ENCODE measurements around the gene NOC4L.

The NOC4L gene

GRCh38 chr12:132137483-132138125, 6.7 kb upstream of the NOC4L start:
- Histone ChIP-seq H4K20me1 (ENCODE audit: insufficient read depth, low read length) (no peaks in the 10 kb centered on the region), H3K27me3 (ENCODE audit: insufficient read depth, low read length) (no peaks in the 10 kb centered on the region), H3K4me1 (ENCODE audit: insufficient read depth, low read length, severe bottlenecking) (peaks cover 2% of the 10 kb centered on the region), H3K27ac (ENCODE audit: low read depth, low read length, poor library complexity, severe bottlenecking) (no peak overlapping the region), H3K9me3 (ENCODE audit: low read length) (no peaks in the 10 kb centered on the region), H3K36me3 (ENCODE audit: insufficient read depth, low read length) (peaks cover 44% of the 10 kb centered on the region), H3K4me2 (ENCODE audit: low read length) (no peak overlapping the region), H3F3A (ENCODE audit: insufficient read depth, low read length) (peaks cover 3% of the 10 kb centered on the region; the same call in 1 of the 2 replicates), H2AFZ (ENCODE audit: low read length) (no peak overlapping the region), H3K4me3 (ENCODE audit: low read depth, low read length, poor library complexity, severe bottlenecking) (no peak overlapping the region), H3K9ac (ENCODE audit: low read length) (no peak overlapping the region), H3K9me2 (ENCODE audit: low read depth, low read length) (no peaks in the 10 kb centered on the region), H3K79me2 (ENCODE audit: insufficient read depth, low read length) (peaks cover 2% of the 10 kb centered on the region; the same call in 1 of the 2 replicates)
- no peak for TF ChIP-seq EZH2 (IDR thresholded peaks at IDR 0.05; ENCODE audit: borderline replicate concordance, low read length)
- no peak for TF ChIP-seq CTCF (IDR thresholded peaks at IDR 0.05; ENCODE audit: low read length)

- Histone ChIP-seq H3K27me3 (ENCODE audit: insufficient read depth, low read length) (no peaks in the 10 kb centered on the region), H4K20me1 (ENCODE audit: insufficient read depth, low read length) (no peaks in the 10 kb centered on the region), H3K9me3 (ENCODE audit: low read length) (no peaks in the 10 kb centered on the region), H3K4me3 (ENCODE audit: low read depth, low read length, poor library complexity, severe bottlenecking) (no peak overlapping the region), H2AFZ (ENCODE audit: low read length) (no peak overlapping the region), H3K36me3 (ENCODE audit: insufficient read depth, low read length) (peaks cover 46% of the 10 kb centered on the region), H3K4me1 (ENCODE audit: insufficient read depth, low read length, severe bottlenecking) (peaks cover 11% of the 10 kb centered on the region), H3K4me2 (ENCODE audit: low read length) (no peak overlapping the region), H3K9ac (ENCODE audit: low read length) (no peak overlapping the region), H3F3A (ENCODE audit: insufficient read depth, low read length) (peaks cover 3% of the 10 kb centered on the region; the same call in 1 of the 2 replicates), H3K9me2 (ENCODE audit: low read depth, low read length) (no peaks in the 10 kb centered on the region), H3K27ac (ENCODE audit: low read depth, low read length, poor library complexity, severe bottlenecking) (no peak overlapping the region), H3K79me2 (ENCODE audit: insufficient read depth, low read length) (peaks cover 13% of the 10 kb centered on the region; the same call in 1 of the 2 replicates)
- TF ChIP-seq CTCF (IDR thresholded peaks at IDR 0.05; ENCODE audit: low read length), result no peak
- no peak for TF ChIP-seq EZH2 (IDR thresholded peaks at IDR 0.05; ENCODE audit: borderline replicate concordance, low read length)
Observed at GRCh38 chr12:132138941-132139871, 5.1 kb upstream of the NOC4L start.

- H3K9ac ChIP-seq (ENCODE audit: low read length), result no peak overlapping the region
- H3K27ac ChIP-seq (ENCODE audit: low read depth, low read length, poor library complexity, severe bottlenecking), result no peak overlapping the region
- no peaks in the 10 kb centered on the region for H3K9me2 ChIP-seq (ENCODE audit: low read depth, low read length)
- H3K4me2 ChIP-seq (ENCODE audit: low read length), result no peak overlapping the region
- H3K79me2 ChIP-seq (ENCODE audit: insufficient read depth, low read length), result peaks cover 17% of the 10 kb centered on the region; the same call in 1 of the 2 replicates
- H3K27me3 ChIP-seq (ENCODE audit: insufficient read depth, low read length), result no peaks in the 10 kb centered on the region
- H3K9me3 ChIP-seq (ENCODE audit: low read length), result no peaks in the 10 kb centered on the region
- H4K20me1 ChIP-seq (ENCODE audit: insufficient read depth, low read length), result no peaks in the 10 kb centered on the region
- peaks cover 12% of the 10 kb centered on the region for H3K4me1 ChIP-seq (ENCODE audit: insufficient read depth, low read length, severe bottlenecking)
- H2AFZ ChIP-seq (ENCODE audit: low read length), result no peak overlapping the region
- H3F3A ChIP-seq (ENCODE audit: insufficient read depth, low read length), result peaks cover 3% of the 10 kb centered on the region; the same call in 1 of the 2 replicates
- no peak overlapping the region for H3K4me3 ChIP-seq (ENCODE audit: low read depth, low read length, poor library complexity, severe bottlenecking)
- TF ChIP-seq CTCF (IDR thresholded peaks at IDR 0.05; ENCODE audit: low read length) (no peak), EZH2 (IDR thresholded peaks at IDR 0.05; ENCODE audit: borderline replicate concordance, low read length) (no peak)
- peaks cover 46% of the 10 kb centered on the region for H3K36me3 ChIP-seq (ENCODE audit: insufficient read depth, low read length)
Observed at GRCh38 chr12:132139912-132140311, 4.3 kb upstream of the NOC4L start.
